AG10803 (cell line): ENCODE results near the gene SLC28A3.

Experiments
- DNase-seq: peaks from one replicate; pipeline ENCODE4 v3.0.0; 2010; ENCODE audit warnings: low read depth
- H3K4me3 ChIP-seq: 2 replicates; pipeline ENCODE4 v1.5.1; 2011; ENCODE audit warnings: mild to moderate bottlenecking, low read length, control low read depth
- CTCF ChIP-seq: conservative IDR thresholded peaks from 2 replicates; pipeline ENCODE4 v1.5.1; 2011; ENCODE audit warnings: mild to moderate bottlenecking, low read length, control low read depth, inconsistent platforms

SLC28A3 gene

GRCh38 chr9:84382720-84383119 is 42.2 kb upstream of the SLC28A3 start:
- H3K4me3 ChIP-seq = no peak overlapping the region
- peak; percentile 53 for DNase-seq
- TF ChIP-seq CTCF = no peak

GRCh38 chr9:84381508-84381907 is 41.0 kb upstream of the SLC28A3 start:
- DNase-seq = no peak
- no peak for TF ChIP-seq CTCF
- no peak overlapping the region for H3K4me3 ChIP-seq

- peak; percentile 82 for DNase-seq
- TF ChIP-seq CTCF = no peak
- no peak overlapping the region for H3K4me3 ChIP-seq
Observed at GRCh38 chr9:84379740-84380139, 39.2 kb upstream of the SLC28A3 start.

GRCh38 chr9:84375954-84376353 is 35.4 kb upstream of the SLC28A3 start:
- no peak for DNase-seq
- TF ChIP-seq CTCF = no peak
- H3K4me3 ChIP-seq = no peak overlapping the region

- no peak for TF ChIP-seq CTCF
- H3K4me3 ChIP-seq = no peak overlapping the region
- peak; percentile 15 for DNase-seq
Observed at GRCh38 chr9:84374516-84374915, 34.0 kb upstream of the SLC28A3 start.

DNA sequence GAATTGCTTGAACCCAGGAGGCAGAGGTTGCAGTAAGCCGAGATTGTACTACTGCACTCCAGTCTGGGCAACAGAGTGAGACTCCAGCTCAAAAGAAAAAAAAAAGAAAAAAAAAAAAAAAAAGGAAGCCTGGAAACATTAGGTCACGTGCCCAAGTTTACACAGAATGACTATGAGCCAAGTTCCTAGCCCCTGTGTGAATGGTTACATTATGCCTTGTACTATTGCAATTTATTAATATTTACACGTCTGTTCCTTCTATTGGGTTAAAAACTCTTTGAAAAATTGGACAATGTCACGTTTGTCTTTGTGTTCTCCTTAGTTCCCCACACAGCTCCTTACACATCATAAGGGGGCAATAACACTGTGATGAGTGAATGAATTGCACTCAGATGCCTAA is 33.5 kb upstream of the SLC28A3 start:
- no peak for DNase-seq
- TF ChIP-seq CTCF = no peak

GRCh38 chr9:84371737-84372136 is 31.2 kb upstream of the SLC28A3 start:
- DNase-seq = peak; percentile 97
- TF ChIP-seq CTCF = no peak
- peak overlapping the region; percentile 10; the same call in 1 of the 2 replicates for H3K4me3 ChIP-seq

More for the DNA sequence above, 33.5 kb upstream of the SLC28A3 start:
- no peak overlapping the region for H3K4me3 ChIP-seq
